ENCODE results near the gene DMRTC2. TPM values are rescaled to one million over a fixed set of nuclear protein-coding genes. Genes with fewer than 3 reads are reported as not detected.

Gene DMRTC2
- total and polyA plus RNA-seq, 2 of the 13 experiments (the other 11 are each of a cell fraction or from before 2014, with no cell fraction given) = not detected

- TF ChIP-seq HNF4G (IDR thresholded peaks at IDR 0.05; ENCODE audit: borderline replicate concordance, low read depth, low read length) (peak; percentile 64), HNF4G (CRISPR knock-in tag; IDR thresholded peaks at IDR 0.05; ENCODE audit: borderline replicate concordance, low read depth) (peak; percentile 77; the same call in 1 of the 2 replicates), SIN3B (IDR thresholded peaks at IDR 0.05; ENCODE audit: low read length) (peak; percentile 55; the same call in 1 of the 2 replicates), DNMT3B (CRISPR knock-in tag; conservative IDR thresholded peaks at IDR 0.05) (peak; percentile 81), ZNF615 (CRISPR knock-in tag; IDR thresholded peaks at IDR 0.05; ENCODE audit: borderline replicate concordance) (peak; percentile 18; the same call in 1 of the 2 replicates), THAP9 (CRISPR knock-in tag; IDR thresholded peaks at IDR 0.05; ENCODE audit: borderline replicate concordance) (peak; percentile 90; the same call in 1 of the 2 replicates), MTF1 (CRISPR knock-in tag; IDR thresholded peaks at IDR 0.05) (peak; percentile 50; the same call in 1 of the 2 replicates), ZNF451 (CRISPR knock-in tag; IDR thresholded peaks at IDR 0.05) (0 out of 2 replicates have a peak, but pooled peaks have one; percentile 48), SNAPC5 (CRISPR knock-in tag; IDR thresholded peaks at IDR 0.05; ENCODE audit: borderline replicate concordance) (no peak; the same call in 1 of the 2 replicates), SATB2 (CRISPR knock-in tag; IDR thresholded peaks at IDR 0.05) (no peak), ZNF674 (CRISPR knock-in tag; IDR thresholded peaks at IDR 0.05; ENCODE audit: low read depth) (no peak), TFDP2 (CRISPR knock-in tag; IDR thresholded peaks at IDR 0.05) (peak; percentile 53; the same call in 1 of the 2 replicates), ZNF124 (CRISPR knock-in tag; IDR thresholded peaks at IDR 0.05) (no peak; the same call in 1 of the 2 replicates), NR1H2 (CRISPR knock-in tag; IDR thresholded peaks at IDR 0.05; ENCODE audit: borderline replicate concordance, low read depth) (0 out of 2 replicates have a peak, but pooled peaks have one; percentile 58), ZNF776 (CRISPR knock-in tag; IDR thresholded peaks at IDR 0.05) (peak; percentile 55), RCOR2 (CRISPR knock-in tag; IDR thresholded peaks at IDR 0.05) (peak; percentile 72; the same call in 1 of the 2 replicates)
- TF ChIP-seq, protein P1, sequence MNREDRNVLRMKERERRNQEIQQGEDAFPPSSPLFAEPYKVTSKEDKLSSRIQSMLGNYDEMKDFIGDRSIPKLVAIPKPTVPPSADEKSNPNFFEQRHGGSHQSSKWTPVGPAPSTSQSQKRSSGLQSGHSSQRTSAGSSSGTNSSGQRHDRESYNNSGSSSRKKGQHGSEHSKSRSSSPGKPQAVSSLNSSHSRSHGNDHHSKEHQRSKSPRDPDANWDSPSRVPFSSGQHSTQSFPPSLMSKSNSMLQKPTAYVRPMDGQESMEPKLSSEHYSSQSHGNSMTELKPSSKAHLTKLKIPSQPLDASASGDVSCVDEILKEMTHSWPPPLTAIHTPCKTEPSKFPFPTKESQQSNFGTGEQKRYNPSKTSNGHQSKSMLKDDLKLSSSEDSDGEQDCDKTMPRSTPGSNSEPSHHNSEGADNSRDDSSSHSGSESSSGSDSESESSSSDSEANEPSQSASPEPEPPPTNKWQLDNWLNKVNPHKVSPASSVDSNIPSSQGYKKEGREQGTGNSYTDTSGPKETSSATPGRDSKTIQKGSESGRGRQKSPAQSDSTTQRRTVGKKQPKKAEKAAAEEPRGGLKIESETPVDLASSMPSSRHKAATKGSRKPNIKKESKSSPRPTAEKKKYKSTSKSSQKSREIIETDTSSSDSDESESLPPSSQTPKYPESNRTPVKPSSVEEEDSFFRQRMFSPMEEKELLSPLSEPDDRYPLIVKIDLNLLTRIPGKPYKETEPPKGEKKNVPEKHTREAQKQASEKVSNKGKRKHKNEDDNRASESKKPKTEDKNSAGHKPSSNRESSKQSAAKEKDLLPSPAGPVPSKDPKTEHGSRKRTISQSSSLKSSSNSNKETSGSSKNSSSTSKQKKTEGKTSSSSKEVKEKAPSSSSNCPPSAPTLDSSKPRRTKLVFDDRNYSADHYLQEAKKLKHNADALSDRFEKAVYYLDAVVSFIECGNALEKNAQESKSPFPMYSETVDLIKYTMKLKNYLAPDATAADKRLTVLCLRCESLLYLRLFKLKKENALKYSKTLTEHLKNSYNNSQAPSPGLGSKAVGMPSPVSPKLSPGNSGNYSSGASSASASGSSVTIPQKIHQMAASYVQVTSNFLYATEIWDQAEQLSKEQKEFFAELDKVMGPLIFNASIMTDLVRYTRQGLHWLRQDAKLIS (CRISPR knock-in tag; IDR thresholded peaks at IDR 0.05) = no peak
- TF ChIP-seq, protein P2, sequence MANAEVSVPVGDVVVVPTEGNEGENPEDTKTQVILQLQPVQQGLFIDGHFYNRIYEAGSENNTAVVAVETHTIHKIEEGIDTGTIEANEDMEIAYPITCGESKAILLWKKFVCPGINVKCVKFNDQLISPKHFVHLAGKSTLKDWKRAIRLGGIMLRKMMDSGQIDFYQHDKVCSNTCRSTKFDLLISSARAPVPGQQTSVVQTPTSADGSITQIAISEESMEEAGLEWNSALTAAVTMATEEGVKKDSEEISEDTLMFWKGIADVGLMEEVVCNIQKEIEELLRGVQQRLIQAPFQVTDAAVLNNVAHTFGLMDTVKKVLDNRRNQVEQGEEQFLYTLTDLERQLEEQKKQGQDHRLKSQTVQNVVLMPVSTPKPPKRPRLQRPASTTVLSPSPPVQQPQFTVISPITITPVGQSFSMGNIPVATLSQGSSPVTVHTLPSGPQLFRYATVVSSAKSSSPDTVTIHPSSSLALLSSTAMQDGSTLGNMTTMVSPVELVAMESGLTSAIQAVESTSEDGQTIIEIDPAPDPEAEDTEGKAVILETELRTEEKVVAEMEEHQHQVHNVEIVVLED (CRISPR knock-in tag; IDR thresholded peaks at IDR 0.05; ENCODE audit: borderline replicate concordance) = peak; percentile 90
These were observed 39.2 kb downstream of the DMRTC2 start (continued) for GRCh38 chr19:41883821-41884733.
